Erythroblast (primary cell): ENCODE measurements around the gene KIAA0825.

Experiments used
- DNase-seq, 2 experiments: peaks; one replicate each; lab custom pipeline; 2025; lab: John Stamatoyannopoulos, UW
- GATA1 ChIP-seq: IDR thresholded peaks from 2 replicates; pipeline ENCODE4 v1.6.1; 2011; ENCODE audit warnings: low read depth, mild to moderate bottlenecking, control low read depth, low read length, moderate library complexity
- POLR2A ChIP-seq: IDR thresholded peaks from 2 replicates; pipeline ENCODE4 v1.6.1; 2011; ENCODE audit warnings: mild to moderate bottlenecking, low read length

KIAA0825 gene

DNA sequence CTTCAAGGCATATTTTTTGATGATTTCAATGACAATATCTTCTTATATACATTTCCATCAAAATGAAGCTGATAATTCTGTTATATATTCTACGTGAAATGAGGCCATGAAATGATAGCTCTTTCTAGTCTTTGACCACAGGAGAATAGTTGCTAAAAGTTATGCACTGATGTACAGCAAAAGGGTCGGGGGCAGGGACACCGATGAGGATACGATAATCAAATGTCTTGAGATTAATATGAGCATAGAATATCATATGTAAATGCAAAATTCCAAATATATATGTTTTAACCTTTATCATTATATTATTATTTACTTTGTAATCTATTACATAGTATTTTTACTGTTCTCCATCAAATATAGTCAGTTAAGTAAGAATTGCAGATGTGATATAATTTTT, 264.8 kb downstream of the KIAA0825 start:
- no peak for DNase-seq
- TF ChIP-seq POLR2A: no peak
- TF ChIP-seq GATA1: no peak

DNA sequence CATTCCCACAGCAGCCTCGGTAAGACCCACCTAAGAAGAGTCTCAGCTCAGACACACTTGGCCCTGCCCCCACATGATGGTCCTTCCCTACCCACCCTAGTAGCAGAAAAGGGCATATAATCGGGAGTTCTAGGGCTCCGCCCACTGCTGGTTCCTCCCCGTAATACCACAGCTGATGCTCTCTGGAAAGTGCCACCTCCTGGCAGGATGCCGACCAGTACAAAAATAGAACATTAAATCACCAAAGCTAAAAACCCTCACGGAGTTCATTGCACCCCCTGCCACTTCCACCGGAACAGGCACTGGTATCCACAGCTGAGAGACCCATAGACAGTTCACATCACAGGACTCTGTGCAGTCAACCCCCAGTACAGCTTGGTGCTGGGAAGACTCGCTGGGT, 271.3 kb downstream of the KIAA0825 start:
- TF ChIP-seq GATA1 (no peak), POLR2A (no peak)
- DNase-seq: no peak

DNA sequence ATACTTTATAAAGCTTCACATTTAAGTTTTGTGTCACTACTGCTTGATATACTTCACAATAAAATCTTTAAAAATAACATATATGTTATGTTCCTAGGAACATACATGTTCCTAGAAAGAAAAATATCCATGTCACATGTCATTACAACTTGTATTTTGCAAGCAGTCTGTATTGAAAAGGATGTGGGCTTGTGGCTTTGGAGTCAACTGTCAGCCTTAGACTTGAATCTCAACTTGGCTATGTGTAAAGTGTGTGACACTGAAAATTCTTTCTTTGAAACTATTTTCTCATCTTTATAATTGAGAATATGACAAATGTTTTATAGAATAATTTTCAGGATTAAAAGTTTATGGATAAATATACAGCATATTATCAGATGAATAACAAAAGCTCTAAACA, 273.1 kb downstream of the KIAA0825 start:
- TF ChIP-seq GATA1: no peak
- TF ChIP-seq POLR2A: no peak
- no peak for DNase-seq

DNA sequence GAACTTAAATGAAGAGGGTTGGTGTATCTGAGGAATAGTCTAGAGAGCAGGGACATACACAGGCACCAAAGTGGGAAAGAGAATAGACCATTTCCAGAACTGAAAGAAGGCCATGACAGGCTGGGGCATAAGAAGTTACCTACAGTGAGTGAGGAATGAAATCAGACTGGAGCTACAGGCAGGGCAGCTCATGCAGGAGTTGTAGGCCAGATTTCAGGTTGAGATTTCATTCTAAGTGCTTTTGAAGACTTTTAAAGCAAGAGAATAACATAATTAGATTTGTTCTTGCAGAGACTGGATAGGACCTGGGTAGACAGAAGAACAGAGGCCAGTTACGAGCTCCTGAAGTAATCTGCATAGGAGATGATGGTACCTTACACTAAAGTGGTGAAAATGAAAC, 280.8 kb downstream of the KIAA0825 start:
- TF ChIP-seq POLR2A (no peak), GATA1 (no peak)
- DNase-seq: no peak

DNA sequence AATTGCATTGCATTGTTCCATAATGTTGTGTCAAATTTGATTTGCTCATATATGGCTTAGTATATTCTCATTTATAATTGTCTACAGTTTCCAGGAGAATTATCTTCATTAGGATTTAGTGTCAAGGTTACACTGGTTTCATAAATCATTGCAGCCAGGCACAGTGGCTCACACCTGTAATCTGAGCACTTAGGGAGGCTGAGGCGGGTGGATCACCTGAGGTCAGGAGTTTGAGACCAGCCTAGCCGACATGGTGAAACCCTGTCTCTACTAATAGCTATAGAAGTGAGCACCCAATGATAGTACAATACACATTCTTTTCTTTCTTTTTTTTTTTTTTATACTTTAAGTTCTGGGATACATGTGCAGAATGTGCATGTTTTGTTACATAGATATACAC, 282.5 kb downstream of the KIAA0825 start:
- no peak for DNase-seq
- TF ChIP-seq POLR2A (no peak), GATA1 (no peak)

DNA sequence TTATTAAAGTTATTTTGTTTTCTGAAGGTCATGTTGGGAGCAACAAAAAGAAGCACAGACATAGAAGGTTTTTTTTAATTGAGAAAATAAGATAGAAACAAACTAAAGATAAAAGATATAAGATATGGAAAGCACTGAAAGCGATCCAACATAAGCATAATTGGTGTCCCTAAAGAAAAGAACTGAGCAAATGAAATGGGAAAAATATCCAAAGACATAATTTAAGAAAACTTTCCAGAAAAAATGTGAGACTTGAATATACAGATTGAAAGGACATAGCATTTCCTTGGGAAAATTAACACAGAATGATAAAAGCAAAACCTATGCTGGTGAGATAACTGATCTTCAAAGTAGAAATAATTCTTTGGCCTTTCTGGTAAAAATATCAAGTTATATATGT, 289.3 kb downstream of the KIAA0825 start:
- no peak for TF ChIP-seq POLR2A
- TF ChIP-seq GATA1: no peak
- DNase-seq: peak in 1 of 2 experiments; percentile 4

DNA sequence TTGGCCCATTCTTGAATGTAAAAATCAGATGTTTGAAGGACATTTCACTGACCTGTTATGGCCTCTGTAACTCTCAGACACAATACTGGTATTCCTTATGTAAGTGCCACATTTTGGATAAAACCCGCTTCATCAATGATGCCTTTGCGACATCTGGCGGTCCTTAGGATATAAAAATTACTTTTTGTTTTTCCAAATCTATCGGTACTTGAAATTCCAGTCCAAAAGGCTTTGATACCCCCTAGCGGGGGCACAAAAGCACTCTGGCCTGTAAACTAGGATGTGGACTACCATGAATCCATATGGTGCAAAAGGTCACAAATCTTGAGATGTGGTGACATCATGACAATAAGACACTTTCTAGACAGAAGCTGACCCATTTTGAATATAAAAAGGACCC, 291.8 kb downstream of the KIAA0825 start:
- DNase-seq: no peak
- no peak for TF ChIP-seq GATA1
- no peak for TF ChIP-seq POLR2A

DNA sequence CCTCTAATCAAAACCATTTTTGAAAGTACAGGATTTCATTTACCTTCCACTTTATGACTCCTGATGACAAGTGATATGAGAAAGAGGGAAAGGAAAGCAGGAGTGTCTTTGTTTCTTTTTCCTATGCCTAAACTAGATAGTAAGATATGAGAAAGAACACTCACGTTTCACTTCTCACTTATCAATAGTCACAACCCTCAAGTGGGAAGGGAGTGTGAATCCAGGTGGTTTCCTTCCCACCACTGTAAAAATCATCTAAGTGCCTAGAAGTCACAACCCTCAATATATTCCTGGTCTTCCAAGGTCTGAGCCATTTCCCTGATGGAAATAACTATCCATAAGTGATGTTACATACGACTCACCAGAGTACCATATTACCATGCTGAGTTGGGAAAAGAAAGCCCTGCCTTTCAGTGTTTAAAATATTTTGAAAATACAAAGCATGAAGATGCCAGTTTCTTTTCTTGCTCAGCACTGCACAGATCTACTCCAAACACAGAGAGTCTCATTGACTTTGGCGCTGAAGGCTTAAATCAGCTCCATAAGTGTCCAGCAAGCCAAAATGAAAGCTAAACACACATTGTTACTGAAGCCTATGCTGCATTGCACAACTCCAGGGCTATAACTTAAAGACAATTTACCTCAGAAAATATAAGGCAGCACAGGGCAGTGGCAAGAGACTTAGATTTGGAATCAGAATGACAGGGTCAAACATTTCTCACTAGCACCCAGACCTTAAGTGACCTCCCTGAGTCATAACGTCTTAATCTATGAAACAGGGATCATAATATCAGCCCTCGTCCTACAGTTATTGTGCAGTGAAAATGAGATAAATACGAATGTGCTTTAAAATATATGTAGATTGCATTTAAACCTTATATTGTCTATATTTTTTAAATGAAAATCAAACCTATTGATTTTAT, 301.2 kb downstream of the KIAA0825 start:
- DNase-seq: peak; percentile 5 to 20
- TF ChIP-seq POLR2A: no peak
- TF ChIP-seq GATA1: no peak

DNA sequence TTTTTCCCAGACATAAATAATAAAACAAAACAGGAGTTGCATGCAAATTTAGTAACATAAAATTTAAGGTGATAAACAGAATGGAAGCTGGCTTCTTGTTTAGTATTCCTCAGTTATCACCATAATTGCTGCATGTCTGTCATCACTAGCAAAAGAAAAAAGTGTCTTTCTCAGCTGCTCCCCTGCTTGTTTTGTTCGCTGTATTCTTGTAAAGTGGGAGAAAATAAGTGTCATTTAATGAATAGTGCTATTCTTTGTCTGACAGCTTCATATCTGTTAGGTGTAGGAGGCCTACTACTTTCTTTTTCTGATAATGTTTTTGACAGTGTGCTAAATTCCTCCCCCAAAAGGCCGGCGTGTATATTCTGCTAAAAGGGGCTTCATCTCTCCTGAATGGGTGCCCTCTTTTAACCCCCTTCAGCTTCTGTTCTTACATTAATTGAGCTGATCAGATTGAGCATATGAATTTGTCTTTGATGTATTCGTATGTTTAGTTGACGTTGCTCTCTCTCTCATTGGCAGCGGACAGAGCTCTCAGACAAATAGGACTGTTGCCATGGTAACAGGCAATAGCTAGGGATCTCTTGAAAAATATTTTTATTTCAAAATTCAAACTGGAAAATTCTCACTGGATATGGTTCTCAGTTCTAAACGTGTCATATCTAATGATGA, 303.8 kb downstream of the KIAA0825 start:
- DNase-seq: no peak
- TF ChIP-seq POLR2A (no peak), GATA1 (no peak)

DNA sequence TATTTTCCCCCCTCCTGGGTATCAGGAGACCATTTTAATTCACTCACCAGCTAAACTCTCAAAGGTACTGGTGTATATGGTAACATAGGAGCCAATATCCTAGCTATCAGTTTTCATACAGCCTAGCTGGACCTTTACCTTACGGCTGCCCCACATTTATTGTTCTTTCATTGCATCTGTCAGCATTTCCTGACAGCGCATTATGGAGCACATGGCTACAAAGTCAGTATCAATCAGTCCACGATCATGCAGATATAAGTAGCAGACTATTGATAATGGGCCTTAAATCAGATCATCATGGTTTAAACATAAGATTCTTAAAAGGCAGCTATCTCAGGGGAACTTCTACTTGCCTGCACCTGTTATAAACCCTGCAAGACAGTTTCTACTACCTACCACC, 304.7 kb downstream of the KIAA0825 start:
- TF ChIP-seq POLR2A (no peak), GATA1 (no peak)
- no peak for DNase-seq

DNA sequence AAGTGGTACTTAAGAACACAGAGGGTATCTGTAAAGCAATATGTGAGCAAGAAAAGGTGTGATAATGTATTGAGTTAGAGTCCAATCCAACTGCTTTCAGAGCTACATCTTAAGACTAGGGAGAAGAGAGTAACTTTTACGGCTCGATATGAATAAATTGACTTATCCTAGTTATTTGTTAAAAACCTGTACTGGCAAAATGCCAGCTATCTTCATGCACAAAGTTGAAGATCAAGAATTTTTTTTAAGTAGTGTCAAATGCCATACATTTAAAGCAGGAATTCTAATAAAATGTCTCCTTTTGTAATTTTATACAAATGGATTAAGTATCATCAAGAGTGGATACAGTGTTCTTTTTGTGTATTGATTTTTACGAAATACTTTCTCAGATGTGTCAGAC, 305.2 kb downstream of the KIAA0825 start:
- TF ChIP-seq POLR2A: no peak
- TF ChIP-seq GATA1: no peak

DNA sequence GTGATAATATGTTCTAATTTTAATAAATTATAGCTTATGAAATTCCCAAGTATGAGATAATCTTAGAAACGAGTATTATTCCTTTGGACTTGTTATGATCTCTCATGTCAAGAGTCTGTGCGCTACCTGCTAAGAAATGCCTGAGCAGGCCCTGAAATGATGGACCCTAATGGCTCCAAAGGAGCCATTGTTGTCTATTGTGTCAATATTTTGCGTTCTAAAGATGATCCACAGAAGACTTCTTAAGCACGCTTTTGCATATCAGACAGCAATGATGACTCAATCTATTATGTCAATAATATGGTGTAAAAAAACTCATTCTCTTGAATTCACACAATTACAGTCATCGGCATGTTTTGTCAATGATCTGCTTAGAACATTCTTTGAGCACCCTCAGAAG, 306.1 kb downstream of the KIAA0825 start:
- DNase-seq: no peak
- TF ChIP-seq POLR2A: no peak
- no peak for TF ChIP-seq GATA1

More for the DNA sequence above, 305.2 kb downstream of the KIAA0825 start:
- DNase-seq: no peak

DNA sequence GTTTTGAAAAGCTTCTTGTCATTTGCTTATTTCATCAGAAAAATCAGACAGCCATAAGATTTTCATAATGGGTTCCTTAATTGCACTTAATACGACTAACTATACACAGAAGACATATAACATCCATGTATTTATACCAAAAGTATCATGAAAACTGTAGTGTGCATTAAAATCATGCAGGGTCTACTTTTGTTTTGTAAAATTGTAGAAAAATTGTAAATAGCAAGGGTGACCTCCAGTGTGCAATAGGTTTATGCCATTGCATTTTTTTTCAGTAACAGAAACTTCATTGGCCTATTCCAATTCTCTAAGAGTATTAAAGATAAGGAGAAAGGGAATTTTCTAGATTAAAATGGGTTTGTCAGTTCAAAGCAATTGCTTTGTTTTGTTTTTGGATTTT, 307.6 kb downstream of the KIAA0825 start:
- DNase-seq: no peak
- no peak for TF ChIP-seq POLR2A

DNA sequence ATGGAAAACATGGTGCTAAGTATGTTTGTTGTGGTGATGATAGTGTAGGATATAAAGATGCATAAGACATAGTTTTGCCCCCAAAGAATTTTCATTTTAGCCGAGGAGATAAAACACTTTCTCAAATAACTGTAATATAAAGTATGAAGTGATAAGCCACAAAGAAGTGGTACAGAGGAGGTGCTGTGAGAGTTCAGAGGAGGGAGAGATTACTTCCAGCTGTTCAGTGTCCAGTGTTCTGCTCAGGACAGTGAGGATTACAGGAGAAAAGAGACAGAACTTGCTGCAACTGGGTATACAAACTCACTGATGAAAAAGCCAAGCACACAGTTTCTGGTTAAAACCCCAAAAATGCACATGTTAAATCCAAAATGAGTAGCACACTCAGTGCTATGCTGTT, 309.3 kb downstream of the KIAA0825 start:
- no peak for DNase-seq
- TF ChIP-seq GATA1: no peak
- TF ChIP-seq POLR2A: no peak

DNA sequence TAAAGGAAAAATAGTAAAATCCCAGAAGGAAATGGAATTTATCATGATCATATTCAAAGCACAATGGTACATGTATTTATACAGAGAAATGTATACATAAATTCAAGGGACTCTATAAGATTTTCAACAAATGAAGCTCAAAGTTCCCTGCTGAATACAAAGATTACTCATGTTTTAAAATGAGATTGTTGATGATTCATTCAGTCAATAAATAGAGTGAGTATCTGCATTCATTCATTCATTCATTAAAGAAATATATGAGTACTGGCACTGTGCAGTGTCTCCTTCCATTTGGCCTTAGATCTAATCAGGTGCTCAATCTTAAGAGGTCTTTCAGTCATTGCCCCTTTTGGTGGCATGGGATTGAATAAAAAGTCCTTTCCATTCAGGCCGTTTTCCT, 310.0 kb downstream of the KIAA0825 start:
- no peak for DNase-seq
- no peak for TF ChIP-seq POLR2A
- no peak for TF ChIP-seq GATA1
